Common myeloid progenitor, CD34-positive (primary cell): ENCODE measurements around the gene PKNOX2.

Experiments used
- CTCF ChIA-PET: fragments of 350-600 bp; sonication (Branson Sonifier 250); formaldehyde crosslinking; loops from one replicate; lab custom pipeline; 2021; ENCODE audit warnings: antibody characterized with exemption; lab: Charles Lee
- POLR2A ChIA-PET: fragments of 350-600 bp; sonication (Branson Sonifier 250); formaldehyde crosslinking; loops from one replicate; lab custom pipeline; 2021; ENCODE audit warnings: antibody characterized with exemption; lab: Charles Lee
- DNase-seq, 3 donors: peaks; one replicate each; pipeline versions ENCODE4 v3.0.0 to v3.0.0-alpha.2; 2013
- H3K27ac ChIP-seq, 2 experiments: 1 replicate in 1 of 2; 2 replicates in 1 of 2; pipeline ENCODE4 v1.7.0; 2013; ENCODE audit warnings: inconsistent platforms in 2 of 2, low read length in 2 of 2, mild to moderate bottlenecking in 2 of 2, low read depth in 1 of 2, moderate library complexity in 1 of 2; ENCODE audit not compliant: severe bottlenecking in 2 of 2, insufficient read depth in 1 of 2, poor library complexity in 1 of 2
- H3K27me3 ChIP-seq, 5 experiments: replicated peaks in 2 of 5; 1 replicate in 3 of 5; 2 replicates in 2 of 5; pipeline versions ENCODE4 v1.6.1 to v1.7.0; 2013; ENCODE audit warnings: low read length in 4 of 5, mild to moderate bottlenecking in 2 of 5, moderate library complexity in 2 of 5, inconsistent platforms in 1 of 5; ENCODE audit not compliant: insufficient read depth in 5 of 5, control insufficient read depth in 4 of 5
- H3K36me3 ChIP-seq, 4 experiments: 1 replicate in 2 of 4; 2 replicates in 2 of 4; pipeline versions ENCODE4 v1.6.1 to v1.7.0; 2013; ENCODE audit warnings: low read length in 3 of 4, control low read depth in 1 of 4, mild to moderate bottlenecking in 1 of 4; ENCODE audit not compliant: control insufficient read depth in 4 of 4, insufficient read depth in 4 of 4
- H3K4me1 ChIP-seq, 4 experiments: 1 replicate in 3 of 4; 2 replicates in 1 of 4; pipeline versions ENCODE4 v1.6.1 to v1.7.1; 2013; ENCODE audit warnings: low read length in 3 of 4, mild to moderate bottlenecking in 3 of 4, control low read depth in 1 of 4, inconsistent platforms in 1 of 4, moderate library complexity in 1 of 4; ENCODE audit not compliant: control insufficient read depth in 4 of 4, insufficient read depth in 4 of 4; ENCODE audit errors: control extremely low read depth in 1 of 4
- H3K4me3 ChIP-seq, 7 experiments: 1 replicate in 4 of 7; 2 replicates in 3 of 7; pipeline versions ENCODE4 v1.5.1 to v1.7.0; 2013; ENCODE audit warnings: mild to moderate bottlenecking in 7 of 7, low read length in 6 of 7, moderate library complexity in 6 of 7, inconsistent platforms in 2 of 7, low read depth in 2 of 7, control low read depth in 1 of 7; ENCODE audit not compliant: insufficient read depth in 4 of 7, control insufficient read depth in 1 of 7; ENCODE audit errors: extremely low read depth in 1 of 7
- H3K9me3 ChIP-seq, 5 experiments: 1 replicate in 4 of 5; 2 replicates in 1 of 5; pipeline versions ENCODE4 v1.6.1 to v1.7.1; 2013; ENCODE audit warnings: low read length in 4 of 5, mild to moderate bottlenecking in 2 of 5, inconsistent platforms in 1 of 5, low read depth in 1 of 5, moderate library complexity in 1 of 5; ENCODE audit not compliant: control insufficient read depth in 4 of 5, insufficient read depth in 2 of 5; ENCODE audit errors: control extremely low read depth in 1 of 5
- WGBS: methylation state at CpG from one replicate; pipeline ENCODE4 v1.1.5; 2013; ENCODE audit not compliant: insufficient coverage; 5-methylcytosine and 5-hydroxymethylcytosine counted together

Gene PKNOX2

DNA sequence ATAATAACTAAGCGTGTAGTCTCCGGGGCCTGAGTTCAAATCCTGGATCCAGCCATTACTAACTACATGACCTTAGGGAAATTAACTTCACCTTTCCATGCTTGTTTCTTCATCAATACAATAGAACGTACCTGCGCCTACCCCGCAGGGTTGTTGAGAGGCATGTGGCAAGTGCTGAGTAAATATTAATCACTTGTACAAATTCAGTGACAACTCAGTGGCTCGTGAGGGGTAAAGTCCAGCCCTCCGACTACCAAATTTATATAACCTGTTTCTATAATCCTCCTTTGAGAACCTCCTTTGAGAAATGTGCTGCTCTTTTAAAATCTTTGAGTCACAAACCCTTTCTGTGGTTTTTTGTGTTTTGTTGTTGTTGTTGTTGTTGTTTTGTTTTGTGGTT, 281.7 kb downstream of the PKNOX2 start:
- Histone ChIP-seq H3K27ac (no peak overlapping the region), H3K36me3 (no peaks in the 10 kb centered on the region), H3K4me3 (no peak overlapping the region), H3K9me3 (no peaks in the 10 kb centered on the region), H3K4me1 (peaks cover 0 to 1% (median under 1%) of the 10 kb centered on the region in 4 experiments), H3K27me3 (peaks cover 2 to 32% (median 5%) of the 10 kb centered on the region in 5 experiments)
- CTCF ChIA-PET, result no interaction called here
- POLR2A ChIA-PET, result no interaction called here
- 100% methylated on average over 2 of the region's 7 CpGs for WGBS
- DNase-seq, result no peak

DNA sequence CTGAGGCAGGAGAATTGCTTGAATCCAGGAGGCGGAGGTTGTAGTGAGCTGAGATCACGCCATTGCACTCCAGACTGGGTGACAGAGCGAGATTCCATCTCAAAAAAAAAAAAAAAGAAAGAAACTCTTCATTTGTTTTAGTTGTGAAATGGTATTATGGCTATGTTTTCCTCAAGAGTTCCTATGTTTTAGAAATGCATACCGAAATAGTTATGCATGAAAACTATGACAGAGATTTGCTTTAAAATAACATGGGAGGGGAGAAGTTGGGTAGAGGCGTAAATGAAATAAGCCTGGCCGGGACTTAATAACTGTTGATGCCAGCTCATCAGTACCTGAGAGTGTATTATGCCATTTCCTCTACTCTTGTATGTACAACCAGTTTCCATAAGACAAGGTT, 283.2 kb downstream of the PKNOX2 start:
- H3K27ac ChIP-seq, result no peak overlapping the region
- CTCF ChIA-PET, result no interaction called here

DNA sequence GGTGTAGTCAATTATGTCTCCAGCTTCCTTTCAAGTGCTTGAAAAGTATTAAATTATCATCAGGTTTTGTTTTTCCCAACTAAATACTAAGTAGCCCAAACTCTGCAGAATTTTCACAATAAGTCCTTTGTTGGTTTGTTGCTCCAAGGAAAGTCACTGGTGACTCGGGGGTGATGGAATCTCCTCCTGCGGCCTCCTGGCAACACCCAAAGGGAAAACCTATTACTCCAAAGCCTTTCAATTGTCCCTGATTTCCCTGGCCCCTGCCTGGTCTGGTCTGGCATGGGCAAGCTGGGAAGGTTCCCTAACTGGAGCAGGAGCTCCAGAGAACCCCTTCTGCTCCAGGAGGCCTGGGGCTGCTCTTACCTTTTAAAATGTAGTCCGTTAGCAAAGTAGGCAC, 283.6 kb downstream of the PKNOX2 start:
- Histone ChIP-seq H3K9me3 (no peaks in the 10 kb centered on the region), H3K36me3 (no peaks in the 10 kb centered on the region), H3K27me3 (peaks cover 0 to 14% (median 4%) of the 10 kb centered on the region in 5 experiments), H3K4me3 (no peak overlapping the region), H3K27ac (no peak overlapping the region), H3K4me1 (peaks cover 0 to 10% (median 7%) of the 10 kb centered on the region in 4 experiments)
- ChIA-PET POLR2A (no interaction called here), CTCF (no interaction called here)
- no CpG with 5 or more reads among the region's 3 CpGs for WGBS
- no peak for DNase-seq

More for the DNA sequence above, 283.2 kb downstream of the PKNOX2 start:
- no peak for DNase-seq
- POLR2A ChIA-PET, result no interaction called here
- Histone ChIP-seq H3K4me3 (no peak overlapping the region), H3K4me1 (peaks cover 0 to 10% (median 7%) of the 10 kb centered on the region in 4 experiments), H3K27me3 (peaks cover 0 to 17% (median 4%) of the 10 kb centered on the region in 5 experiments), H3K36me3 (no peaks in the 10 kb centered on the region), H3K9me3 (no peaks in the 10 kb centered on the region)
- WGBS, result 96% methylated on average over 5 of the region's 6 CpGs

DNA sequence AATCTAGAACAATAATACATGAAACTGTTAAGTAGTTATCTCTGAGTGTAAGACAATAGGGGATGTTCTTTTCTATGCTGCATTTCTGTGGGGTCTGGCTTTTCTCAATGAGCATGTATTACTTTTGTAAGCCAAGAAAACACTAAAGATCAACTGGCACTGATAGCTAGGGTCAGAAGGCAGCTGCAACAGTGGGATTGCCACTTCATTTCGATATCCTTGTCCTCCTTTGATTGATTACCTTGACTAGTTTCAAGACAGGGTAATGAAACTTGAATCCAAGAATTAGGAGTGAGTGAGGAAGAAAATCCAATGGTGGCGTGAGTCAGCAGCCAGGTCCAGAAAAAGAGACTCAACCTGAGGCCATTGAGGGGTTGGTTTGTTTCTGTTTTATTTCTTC, 285.0 kb downstream of the PKNOX2 start:
- peaks cover 0 to 5% (median under 1%) of the 10 kb centered on the region in 5 experiments for H3K27me3 ChIP-seq
- CTCF ChIA-PET, result interaction anchor here (5.6 kb wide), 1 partner anchor 8 kb away, joined by 24 read pairs; no protein-coding TSS in a partner anchor
- H3K27ac ChIP-seq, result no peak overlapping the region
- peaks cover 0 to 10% (median 7%) of the 10 kb centered on the region in 4 experiments for H3K4me1 ChIP-seq
- H3K36me3 ChIP-seq, result no peaks in the 10 kb centered on the region
- H3K9me3 ChIP-seq, result no peaks in the 10 kb centered on the region
- no peak overlapping the region for H3K4me3 ChIP-seq
- 100% methylated on average over 1 of the region's 2 CpGs for WGBS
- DNase-seq, result no peak
- POLR2A ChIA-PET, result no interaction called here

DNA sequence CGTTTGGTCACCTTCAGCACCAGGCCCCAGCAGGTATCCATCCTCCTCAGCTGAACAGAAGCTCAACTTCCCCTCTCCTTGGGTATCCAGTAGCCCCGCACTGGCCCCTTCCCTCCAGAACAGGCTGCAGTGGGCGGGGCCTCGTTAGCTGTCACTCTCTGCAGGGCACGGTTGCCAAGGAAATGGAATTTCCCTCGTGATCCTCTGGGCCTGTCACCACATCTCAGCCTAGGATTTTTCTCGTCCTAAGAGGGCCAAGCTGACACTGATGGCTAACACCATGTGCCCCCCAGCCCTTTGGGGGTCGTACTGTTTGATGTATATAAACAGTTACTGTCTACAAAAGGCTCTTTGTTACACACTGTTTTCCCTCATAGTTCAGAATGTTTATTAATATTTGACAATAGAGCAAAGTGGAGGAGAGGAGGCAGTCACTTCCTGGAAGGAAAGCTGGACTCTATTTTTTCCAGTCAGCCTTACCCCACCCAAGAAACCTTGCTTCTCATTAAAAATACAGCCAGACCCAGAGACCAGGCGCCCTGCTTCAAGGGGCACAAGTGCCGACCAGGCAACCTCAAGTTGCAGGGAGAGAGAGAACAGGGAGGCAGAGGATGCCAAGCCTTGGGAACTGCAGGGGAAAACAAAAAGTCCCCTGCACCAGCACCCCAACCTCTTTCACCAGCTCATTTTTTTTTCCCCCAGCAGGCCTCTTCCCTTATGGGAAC, 287.0 kb downstream of the PKNOX2 start:
- Histone ChIP-seq H3K9me3 (no peaks in the 10 kb centered on the region), H3K36me3 (no peaks in the 10 kb centered on the region), H3K27ac (no peak overlapping the region), H3K4me1 (peaks cover 0 to 10% (median 7%) of the 10 kb centered on the region in 4 experiments), H3K27me3 (peaks cover 0 to 4% (median 0%) of the 10 kb centered on the region in 5 experiments), H3K4me3 (peak overlapping the region in 1 of 7 experiments; percentile 23)
- peak; percentile 12 to 65 (median 62) for DNase-seq
- WGBS, result 5% methylated on average over 5 of the region's 10 CpGs
- ChIA-PET CTCF (interaction anchor here (0.5 to 5.6 kb wide), 7 partner anchors 9 to 610 kb away, joined by 3 to 24 read pairs (median 3); no protein-coding TSS in a partner anchor), POLR2A (no interaction called here)

DNA sequence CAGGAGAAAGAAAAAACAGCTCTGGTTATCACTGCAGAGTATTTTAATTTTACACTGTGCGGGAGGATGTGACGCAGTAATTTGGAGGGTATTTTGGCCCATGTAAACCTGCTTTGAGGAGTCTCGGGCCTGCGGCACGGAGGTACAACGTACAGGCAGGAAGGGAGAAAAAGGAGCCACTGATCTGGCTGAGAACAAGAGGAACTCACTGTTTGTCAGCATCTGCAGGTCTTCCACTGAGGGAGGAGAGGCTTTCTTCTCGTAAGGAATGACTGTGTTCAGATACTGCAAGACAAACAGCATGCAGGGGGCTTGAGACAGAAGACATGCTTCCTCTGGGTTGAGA, 287.5 kb downstream of the PKNOX2 start:
- DNase-seq, result no peak
- 91% methylated on average over 7 of the region's 7 CpGs for WGBS
- Histone ChIP-seq H3K36me3 (no peaks in the 10 kb centered on the region), H3K4me3 (no peak overlapping the region), H3K4me1 (peaks cover 0 to 10% (median 7%) of the 10 kb centered on the region in 4 experiments), H3K9me3 (no peaks in the 10 kb centered on the region), H3K27me3 (peaks cover 0 to 4% (median 0%) of the 10 kb centered on the region in 5 experiments), H3K27ac (no peak overlapping the region)
- POLR2A ChIA-PET, result no interaction called here
- CTCF ChIA-PET, result interaction anchor here (0.5 to 5.6 kb wide), 10 partner anchors 8 to 609 kb away, joined by 3 to 24 read pairs (median 3); no protein-coding TSS in a partner anchor

DNA sequence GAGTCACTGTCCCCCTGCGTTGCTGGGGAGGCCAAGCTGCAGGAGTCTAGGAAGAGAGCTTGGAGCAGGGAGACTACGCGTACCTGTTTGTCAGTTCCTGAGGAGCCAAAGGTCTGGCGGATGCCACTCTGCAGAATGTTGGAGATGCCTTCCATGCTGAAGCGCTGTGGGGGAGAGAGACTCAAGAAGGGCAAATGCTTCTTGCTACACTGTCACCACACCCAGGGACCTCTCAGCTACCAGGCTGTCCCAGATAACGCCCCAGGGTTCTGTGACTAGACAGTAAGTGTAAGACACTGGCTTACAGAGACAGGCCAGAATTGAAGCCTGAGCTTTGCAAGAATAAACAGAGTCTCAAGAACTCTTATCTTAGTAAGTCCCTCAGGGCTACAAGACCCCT, 289.5 kb downstream of the PKNOX2 start:
- Histone ChIP-seq H3K36me3 (no peaks in the 10 kb centered on the region), H3K4me3 (no peak overlapping the region), H3K9me3 (no peaks in the 10 kb centered on the region), H3K27me3 (peaks cover 0 to 2% (median 0%) of the 10 kb centered on the region in 5 experiments), H3K4me1 (peaks cover 0 to 10% (median 7%) of the 10 kb centered on the region in 4 experiments), H3K27ac (no peak overlapping the region)
- ChIA-PET POLR2A (no interaction called here), CTCF (interaction anchor here (0.6 to 5.6 kb wide), 5 partner anchors 10 to 121 kb away, joined by 3 to 24 read pairs (median 4); no protein-coding TSS in a partner anchor)
- 100% methylated on average over 6 of the region's 6 CpGs for WGBS
- no peak for DNase-seq
